HG02610 (cell line): ENCODE data around the gene GGNBP2.

Source experiments
- ATAC-seq: cut with Tn5 transposase; IDR thresholded peaks from one replicate; pipeline ENCODE4 v1.9.1; 2021; ENCODE audit warnings: mild to moderate bottlenecking, moderate library complexity; ENCODE audit not compliant: unreplicated experiment

GGNBP2 gene

GRCh38 chr17:36625188-36625587 is 80.5 kb downstream of the GGNBP2 start:
- ATAC-seq: no peak

- no peak for ATAC-seq
Measured at GRCh38 chr17:36627101-36627500, 82.4 kb downstream of the GGNBP2 start.

- no peak for ATAC-seq
Measured at GRCh38 chr17:36628576-36628975, 83.9 kb downstream of the GGNBP2 start.

- no peak for ATAC-seq
Measured at GRCh38 chr17:36629252-36629847, 84.6 kb downstream of the GGNBP2 start.

- ATAC-seq: no peak
Measured at GRCh38 chr17:36629970-36630502, 85.3 kb downstream of the GGNBP2 start.

GRCh38 chr17:36631022-36631421 is 86.3 kb downstream of the GGNBP2 start:
- ATAC-seq: no peak

- ATAC-seq: no peak
Measured at GRCh38 chr17:36632916-36633771, 88.4 kb downstream of the GGNBP2 start.
